Kidney glomerular epithelial cell (primary cell): ENCODE data around the gene GPR39.

Experiments used
- DNase-seq: peaks from one replicate; lab custom pipeline; 2025; lab: John Stamatoyannopoulos, UW

Gene GPR39

DNA sequence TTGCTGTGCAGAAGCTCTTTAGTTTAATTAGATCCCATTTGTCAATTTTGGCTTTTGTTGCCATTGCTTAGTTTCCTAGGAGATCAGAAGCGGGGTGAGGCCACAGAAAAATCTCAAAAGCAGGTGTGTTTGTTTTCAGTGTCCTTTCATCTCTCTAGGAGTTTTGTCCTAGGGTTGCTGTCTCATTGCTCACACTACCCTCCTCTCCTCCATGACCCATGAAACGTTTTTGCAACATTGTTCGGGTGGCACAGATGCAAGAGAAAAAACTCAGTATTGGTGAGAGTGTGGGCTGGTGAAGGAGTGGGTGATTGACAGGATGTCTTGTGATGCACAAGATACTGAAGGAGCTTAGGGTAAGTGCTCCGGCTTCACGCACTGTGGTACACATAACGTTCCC lies 149.8 kb downstream of the GPR39 start:
- DNase-seq: no peak

DNA sequence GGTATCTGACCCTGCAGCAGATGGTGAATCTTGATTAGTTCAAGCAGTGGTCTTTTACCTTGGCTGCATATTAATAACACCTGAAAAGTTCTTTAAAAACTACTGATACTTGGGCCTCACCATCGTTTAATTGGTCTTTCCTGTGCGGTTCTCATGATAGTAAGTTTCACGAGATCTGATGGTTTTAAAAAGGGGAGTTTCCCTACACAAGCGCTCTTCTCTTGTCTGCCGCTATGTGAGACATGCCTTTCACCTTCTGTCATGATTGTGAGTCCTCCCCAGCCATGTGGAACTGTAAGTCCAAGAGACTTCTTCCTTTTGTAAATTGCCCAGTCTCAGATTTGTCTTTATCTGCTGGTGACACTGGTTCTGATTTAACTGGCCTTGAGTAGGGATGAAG lies 151.1 kb downstream of the GPR39 start:
- peak; percentile 32 for DNase-seq

DNA sequence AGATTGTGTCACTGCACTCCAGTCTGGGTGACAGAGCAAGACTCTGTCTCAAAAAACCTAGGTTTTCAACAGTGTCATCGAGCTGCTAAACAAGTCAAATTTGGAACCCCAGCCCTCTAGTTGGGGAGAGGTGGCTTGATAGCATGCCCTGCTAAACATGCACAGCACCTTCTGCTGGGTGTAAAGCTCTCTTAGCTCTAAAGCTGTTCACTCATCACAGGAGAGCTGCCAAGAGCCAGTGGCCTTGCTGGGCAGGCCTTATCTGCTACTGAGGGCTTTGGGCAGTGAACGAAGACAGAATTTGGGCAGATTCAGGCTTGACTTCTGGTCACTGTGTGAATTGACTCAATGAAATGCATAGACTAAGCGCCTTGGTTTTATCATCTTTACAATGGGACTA lies 152.1 kb downstream of the GPR39 start:
- no peak for DNase-seq

DNA sequence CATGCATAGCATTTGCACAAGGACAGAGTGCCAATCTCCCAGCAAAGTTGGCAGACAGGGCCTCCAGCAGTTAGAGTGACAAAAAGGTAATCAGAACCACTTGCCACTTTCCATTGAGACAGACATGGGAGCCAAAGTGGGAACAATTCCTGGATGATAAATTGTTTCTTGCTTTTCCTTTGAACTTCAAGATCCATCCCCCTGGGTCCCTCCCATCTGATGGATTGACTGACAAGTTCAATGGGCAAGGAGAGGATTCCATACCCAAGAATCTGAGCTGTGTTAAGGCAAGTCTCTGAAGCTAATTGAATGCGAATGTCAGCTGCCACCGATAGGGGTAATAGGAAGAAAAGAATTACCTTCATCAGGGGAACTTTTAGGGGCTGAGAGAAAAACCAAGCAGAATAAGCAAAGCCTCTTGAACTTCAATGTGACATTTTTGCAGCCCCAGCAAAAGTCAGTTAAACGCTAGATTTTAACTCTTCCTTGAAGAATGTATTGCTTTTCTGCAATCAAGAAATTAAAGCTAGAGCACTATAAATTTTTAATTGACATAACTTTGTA lies 156.9 kb downstream of the GPR39 start:
- no peak for DNase-seq

DNA sequence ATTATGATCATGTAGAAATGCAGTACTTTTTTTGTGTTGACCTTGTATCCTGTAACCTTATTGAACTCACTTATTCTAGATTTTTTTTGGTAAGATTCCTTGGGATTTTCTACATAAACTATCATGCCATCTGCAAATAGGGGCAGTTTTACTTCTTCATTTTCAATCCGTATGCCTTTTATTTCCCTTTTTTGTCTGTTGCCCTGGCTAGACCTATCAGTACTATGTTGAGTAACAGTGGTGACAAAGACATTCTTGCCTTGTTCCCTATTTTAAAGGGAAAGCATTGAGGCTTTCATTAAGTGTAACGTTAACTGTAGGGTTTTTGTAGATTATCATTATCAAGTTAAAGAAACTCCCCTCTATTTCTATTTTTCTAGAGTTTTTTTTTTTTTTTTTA lies 161.1 kb downstream of the GPR39 start:
- DNase-seq: no peak

DNA sequence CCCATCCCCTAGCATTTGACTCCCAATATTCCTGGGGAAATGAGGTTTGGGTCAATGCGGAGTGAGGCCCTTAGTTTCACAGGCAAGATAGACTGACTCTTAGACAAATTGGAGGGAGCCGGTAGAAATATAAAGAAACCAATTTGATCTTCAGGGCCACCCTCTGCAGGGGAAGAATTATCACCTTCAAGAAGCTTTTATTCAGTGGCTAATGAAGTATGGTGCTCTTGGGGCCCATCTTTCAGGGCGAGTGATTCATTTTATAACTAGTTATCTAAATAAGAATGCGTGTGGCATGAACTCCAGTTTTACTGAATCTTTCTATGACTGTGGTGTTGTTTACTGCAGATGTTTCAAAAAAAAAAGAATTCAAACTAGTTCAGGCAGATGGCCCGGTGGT lies 165.0 kb downstream of the GPR39 start:
- DNase-seq: no peak

DNA sequence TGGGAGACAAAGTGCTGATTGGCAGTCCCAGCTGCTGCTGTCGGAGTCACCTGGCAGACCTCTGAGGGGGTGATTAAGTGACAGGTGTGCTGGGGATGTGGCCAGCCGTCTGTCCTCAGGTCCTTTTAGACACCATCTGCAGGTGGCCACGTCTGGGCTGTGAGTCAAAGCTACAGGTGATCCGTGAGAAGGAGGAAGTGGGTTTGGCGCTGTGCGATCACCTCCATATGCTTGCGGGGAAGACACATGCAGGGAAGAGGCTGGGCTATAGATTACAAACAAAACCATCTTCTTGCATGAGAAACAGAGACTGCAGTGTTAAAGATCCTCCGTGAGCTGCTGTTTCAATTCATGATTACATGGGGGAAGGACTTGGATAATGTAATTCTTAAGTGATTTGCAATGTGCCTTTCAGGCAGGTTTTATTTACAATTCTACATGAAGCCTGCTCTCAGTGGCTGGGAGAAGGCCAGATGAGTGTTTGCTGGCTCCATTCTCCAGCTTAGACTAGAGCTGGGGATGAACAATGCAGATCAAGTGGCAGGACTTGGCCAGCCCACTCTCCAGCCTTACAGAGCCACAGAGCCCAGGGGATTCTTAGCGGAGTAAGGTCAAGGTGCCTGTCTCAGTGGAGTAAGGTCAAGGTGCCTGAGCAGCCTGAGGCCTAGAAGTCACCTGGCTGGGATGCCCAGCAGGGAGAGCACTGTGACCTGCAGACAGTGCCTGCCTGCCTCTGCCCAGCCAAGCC lies 165.6 kb downstream of the GPR39 start:
- no peak for DNase-seq

DNA sequence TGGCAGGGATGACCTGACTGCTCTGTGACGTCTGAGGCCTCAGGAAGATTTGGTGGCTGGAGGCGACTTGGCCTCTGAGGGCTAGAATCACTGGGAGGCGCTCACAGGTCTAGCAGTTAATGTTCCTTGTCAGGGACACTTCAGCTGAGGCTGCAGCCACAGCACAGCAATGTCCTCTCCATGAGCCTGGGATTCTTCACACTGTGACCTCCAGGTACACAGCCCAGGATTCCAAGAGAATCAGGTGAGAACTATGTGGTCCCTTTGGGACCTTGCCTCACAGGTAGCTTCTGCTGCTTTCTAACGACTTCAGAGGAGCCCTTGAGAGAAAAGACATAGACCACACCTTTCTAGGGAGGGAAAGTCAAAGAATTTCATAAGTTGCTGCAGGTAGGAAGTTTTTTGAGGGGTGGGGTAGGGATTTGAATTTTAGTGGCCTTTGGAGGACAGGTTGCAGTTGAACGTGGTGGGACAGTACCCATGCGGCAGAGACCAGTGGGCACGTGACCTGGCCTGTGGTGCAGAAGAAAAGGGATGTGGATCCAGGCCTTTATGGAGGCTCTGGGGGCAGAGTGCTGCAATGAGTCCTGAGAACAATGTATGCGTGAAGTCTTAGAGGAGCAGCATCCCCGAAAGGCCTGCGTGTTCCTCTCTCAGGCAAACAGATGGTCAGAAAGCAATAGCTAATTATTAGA lies 167.2 kb downstream of the GPR39 start:
- DNase-seq: no peak

DNA sequence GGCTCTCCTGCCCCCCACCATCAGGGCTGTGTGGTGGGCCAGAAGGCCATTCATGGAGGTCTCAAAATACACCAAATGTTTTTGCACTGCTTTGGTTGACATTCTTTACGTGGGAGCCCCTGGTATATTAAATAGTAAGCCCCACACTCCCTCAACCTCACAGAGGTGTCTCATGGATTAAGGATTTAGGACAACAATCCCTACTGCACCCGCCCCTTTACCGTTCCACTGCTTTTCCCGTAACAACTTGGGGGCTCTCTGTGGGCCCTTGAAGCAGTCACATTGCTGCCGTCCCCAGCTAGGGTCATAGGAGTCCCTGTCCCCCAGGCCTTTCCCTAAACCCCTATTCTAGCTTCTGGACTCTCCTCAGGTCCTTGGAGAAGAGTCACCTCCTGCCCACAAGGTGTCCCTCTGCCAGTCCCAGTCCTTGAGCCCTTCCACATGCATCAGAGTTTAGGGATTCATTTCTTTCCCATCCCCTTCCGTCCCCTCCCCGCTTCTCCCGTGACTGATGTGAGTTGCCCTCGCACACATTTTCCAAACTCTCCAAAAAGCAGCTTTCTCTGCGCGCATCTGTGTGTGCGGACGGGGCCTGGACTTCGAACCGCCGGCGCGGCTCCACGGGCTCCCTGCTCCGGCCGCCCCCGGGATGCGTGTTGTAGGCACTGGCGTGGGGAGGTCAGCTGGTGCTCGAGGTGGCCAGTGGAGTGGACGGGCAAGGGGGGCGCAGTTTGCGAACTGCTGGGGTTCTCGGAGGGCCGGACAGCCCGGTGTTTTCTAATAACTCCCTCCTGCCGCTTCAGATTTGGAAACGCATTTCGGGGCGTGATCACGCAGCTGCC lies 168.6 kb downstream of the GPR39 start:
- no peak for DNase-seq

DNA sequence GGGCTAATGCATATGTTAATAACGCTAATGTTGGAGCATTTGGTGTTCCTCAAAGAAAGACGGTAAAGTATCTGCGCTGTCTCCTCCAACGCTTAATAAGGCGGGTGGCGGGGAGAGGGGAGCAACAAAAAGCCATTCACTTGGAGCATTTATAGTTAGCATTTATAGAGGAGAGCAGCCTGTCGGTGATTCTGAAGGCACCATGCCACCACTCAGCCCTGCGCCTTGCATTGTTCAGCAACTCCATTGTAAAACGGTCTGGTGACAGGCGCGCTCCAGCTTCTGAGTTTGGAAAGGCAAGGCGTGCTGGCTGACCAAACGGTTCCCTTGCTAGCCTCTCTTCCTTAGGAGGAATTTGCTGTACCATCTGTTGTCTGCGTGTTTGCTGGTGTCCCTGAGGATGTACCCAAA lies 169.5 kb downstream of the GPR39 start:
- no peak for DNase-seq

DNA sequence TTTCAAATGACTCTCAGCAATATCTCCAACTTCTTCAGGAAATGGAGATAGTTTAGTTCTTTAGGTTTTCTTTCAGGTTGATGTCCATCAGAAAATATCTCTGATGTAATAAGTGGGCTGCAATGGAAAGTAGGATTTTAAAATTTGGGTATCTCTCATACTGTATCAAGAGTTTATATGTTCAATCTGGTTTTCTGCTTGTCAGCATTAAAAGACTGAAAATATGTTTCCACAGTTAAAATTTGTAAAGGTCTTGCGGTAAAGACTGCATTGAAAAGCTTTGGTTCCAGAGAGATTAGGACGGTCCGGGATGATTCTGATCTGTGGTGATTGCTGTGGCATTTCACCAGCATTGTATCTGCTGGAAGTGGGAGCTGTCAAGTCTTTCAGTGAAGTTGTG lies 170.2 kb downstream of the GPR39 start:
- no peak for DNase-seq

DNA sequence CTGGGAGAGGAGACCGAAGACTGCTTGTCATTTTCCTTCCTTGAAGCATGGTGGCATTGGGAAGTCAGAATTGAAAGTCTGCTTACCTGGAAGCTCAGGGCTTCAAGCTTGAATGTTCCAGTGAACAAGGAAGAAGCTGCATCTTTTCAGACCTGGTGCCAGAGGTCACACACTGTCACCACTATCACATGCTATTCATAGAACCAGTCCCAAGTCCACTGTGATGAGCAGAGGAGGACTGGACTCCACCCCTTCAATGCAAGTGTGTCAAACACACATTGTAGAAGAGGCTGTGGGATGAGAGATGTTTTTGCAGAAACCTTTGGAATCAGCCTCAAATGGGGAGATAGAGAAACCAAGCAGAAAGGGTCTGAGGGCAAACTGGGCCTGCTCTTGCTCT lies 172.0 kb downstream of the GPR39 start:
- no peak for DNase-seq

DNA sequence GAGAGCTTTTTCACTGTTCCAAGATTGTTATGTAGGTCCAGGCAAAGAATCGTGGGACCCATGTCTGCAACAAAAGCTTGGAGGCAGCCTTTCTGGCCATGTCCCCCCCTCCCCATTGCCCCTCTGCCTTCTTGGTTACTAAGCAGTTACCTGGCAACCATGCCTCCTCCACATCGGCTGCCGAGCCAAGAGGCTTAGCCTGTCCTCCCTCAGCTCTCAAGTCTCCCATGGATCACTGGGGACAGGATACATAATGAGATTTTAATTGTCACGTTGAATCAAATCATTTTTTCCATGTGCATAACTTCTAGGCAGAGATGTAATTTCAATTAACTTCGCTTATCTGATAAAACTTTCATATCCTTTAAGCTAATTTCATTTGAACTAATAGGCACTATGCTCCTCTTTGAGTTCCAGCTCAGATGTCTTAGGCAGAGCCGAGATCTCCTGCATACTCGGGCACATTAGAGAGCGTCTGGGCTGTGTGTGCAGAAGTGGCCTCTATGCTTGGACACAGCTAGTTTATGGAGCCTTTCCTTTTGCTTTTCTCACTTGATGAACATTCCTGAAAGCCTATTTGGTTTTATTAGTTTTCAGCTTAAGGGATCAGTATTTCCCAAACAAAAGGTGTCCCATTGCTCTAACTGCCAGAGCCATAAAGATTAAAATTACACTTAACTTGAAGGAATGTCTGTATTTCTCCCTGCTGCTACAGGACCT lies 172.7 kb downstream of the GPR39 start:
- no peak for DNase-seq

DNA sequence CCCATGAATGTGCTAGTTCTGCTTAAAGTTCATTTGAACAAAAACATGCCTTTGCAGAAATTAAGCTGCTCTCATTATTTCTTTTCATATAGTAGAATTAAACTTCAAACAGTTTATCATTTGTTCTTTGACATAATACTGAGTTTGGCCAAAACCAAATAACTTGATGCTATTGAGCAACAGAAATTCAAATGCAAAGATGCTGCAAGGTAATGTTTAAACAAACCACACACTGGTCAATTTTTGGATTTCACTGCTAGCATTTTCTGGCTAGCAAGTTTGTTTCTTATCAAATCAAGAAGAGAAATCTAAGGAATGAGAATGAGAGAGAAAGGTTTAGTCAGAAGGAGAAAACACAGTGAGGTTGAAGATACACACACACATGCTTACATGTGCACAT lies 173.4 kb downstream of the GPR39 start:
- no peak for DNase-seq

DNA sequence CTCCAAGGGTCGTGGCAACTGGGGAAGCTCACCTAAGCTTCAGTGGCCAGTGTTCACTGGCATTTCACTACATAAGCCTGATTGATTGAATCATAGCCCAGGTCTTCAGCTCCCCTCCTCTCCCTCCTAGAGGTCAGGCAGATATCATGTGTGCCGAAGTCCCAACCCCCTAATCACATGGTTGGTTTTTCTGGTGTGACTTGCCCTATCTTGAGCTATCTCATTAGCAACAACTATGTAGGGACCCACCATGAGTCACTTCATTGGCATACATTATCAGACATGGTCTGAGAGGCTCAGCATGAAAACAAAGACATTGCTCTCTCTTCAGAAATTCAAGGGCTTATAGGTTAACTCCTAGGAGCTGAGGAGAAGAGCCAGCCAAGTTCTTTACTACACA lies 176.6 kb downstream of the GPR39 start:
- peak; percentile 58 for DNase-seq

DNA sequence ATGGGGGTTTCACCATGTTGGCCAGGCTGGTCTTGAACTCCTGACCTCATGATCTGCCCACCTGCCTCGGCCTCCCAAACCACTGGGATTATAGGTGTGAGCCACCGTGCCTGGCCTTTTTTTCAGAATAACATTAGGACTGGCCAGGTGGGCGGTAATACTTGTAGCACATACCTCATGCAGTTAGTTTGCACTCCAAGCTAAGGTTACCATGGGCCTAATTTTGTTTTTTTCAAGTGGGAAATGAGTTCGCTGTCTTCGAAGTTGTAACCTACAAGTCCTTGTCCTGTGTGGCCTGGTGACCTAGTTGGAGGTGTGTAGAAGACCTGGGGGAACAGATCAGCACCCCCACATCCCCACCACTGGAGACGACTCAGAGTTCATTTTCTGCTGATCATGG lies 178.6 kb downstream of the GPR39 start:
- DNase-seq: no peak

DNA sequence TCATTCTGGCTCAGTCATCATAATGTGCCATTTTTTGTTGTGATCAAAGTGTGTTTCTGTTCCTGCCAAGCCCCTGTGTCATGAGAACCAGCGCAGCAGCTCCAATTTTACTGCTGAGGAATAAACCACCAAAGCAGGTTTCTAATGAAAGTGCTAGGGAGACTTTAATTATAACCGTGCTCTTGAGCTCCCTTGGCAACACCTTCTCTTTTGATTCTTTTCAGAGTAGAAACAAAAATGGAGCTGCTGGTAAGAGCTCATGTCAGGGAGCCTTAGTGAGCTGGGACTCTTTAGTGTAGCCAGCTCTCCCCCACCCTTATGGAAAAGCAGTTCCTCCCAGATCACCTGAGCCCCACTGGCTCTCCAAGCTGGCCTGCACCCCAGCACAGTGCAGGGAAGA lies 179.1 kb downstream of the GPR39 start:
- no peak for DNase-seq

DNA sequence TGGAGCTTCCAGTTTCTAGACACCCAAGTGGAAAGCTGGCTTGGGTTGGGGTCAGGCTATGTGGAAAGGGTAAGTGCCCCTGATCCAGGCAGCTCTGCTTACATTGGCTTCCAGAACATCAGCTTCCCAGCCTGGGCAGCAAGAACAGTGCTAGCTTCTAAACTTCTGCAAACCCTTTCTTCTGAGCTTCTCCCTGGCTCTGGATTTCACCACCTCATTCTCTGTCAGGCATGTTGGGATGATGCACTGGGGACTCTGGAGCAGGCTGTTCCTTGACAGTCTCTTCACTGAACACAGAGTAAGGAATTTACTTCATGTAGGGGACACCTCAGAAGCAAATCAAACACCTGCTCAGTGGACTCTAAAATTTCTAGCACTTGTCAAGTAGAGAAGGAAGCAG lies 180.6 kb downstream of the GPR39 start:
- no peak for DNase-seq

DNA sequence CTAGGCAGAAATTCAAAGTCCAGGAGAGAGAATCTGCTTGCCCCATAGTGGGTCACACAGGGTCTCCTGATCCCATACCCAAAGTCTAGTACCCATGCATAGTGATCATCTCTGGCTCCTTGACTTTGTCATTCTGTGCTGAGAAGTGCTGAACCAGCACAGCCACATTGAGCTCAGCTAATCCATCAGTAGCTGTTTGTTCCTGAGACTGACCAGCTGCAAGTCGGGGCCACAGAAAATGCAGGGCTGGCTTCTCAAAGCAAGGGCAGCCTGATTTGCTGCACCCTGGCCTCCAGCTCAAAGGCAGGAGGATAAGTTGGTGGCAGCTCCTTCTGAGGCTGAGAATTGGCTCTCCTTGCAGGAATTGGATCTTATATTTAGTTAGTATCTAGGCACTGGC lies 181.2 kb downstream of the GPR39 start:
- no peak for DNase-seq

DNA sequence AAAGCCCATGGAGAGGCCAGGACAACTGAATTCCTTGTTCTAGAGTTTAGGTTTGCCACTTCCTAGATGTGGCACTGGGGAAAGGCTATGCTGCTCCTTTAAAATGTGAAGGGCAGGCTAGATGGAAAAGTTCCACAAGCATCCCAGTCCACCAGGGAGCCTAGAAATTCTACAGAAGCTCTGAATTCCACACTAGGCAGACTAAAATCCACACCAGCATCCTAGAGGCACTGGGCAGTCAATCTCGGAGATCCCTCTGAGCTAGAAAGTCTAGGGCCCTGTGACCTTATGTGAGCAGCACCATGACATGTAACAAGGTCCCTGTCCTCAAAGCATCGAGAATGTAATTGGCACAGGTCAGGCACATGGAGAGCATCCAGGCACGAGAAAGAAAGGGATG lies 181.9 kb downstream of the GPR39 start:
- DNase-seq: no peak

DNA sequence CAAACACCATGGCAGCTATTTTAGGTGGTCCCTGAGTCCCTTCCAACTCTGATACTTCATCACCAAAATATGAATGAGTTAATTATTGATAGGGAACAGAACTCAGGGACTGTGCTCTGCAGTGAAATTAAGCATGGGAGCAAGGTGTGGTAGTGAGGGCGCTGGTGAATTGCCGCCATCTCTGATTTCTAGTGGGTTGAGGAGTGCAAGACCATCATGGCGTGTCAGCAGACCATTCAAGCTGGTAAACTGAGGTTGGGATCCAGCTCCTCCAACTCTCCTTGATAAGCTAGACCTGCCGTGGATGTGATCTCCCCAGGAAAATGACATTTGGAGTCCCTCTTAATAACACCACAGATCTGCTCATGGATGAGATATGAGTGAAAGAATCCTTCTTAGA lies 183.0 kb downstream of the GPR39 start:
- DNase-seq: no peak

DNA sequence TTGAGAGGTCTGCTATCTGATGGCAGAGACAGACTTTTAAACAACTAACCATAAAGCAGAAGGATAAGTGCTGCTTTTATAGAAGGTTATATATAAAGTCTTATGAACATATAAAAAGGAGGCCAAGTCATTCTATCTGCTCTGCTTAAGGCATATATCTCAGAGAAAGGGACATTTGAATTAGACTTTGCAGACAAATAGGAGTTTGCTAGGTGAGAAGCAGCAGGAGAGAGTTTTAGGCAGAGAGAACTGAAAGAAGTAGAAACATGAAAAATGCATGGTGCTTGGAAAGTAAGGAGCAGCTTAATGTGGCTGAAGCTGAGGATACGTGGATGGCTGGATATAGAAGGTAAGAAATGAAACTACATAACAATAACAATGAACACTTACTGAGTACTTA lies 188.0 kb downstream of the GPR39 start:
- DNase-seq: no peak
